ENCODE results near the gene HS1BP3. TPM values are rescaled to one million over a fixed set of nuclear protein-coding genes. Genes with fewer than 3 reads are reported as not detected.

HS1BP3 gene
- total RNA-seq, 2 donors from 2014 or later, result 10.7 to 11.0 TPM

Other genes starting within 250 kb of the HS1BP3 start
- 10 to 100 TPM; 17.5 to 44.7 TPM for gene RHOB, start 204.0 kb downstream of the HS1BP3 start, total RNA-seq
- gene GDF7, start 16.0 kb upstream of the HS1BP3 start, total RNA-seq, result under 1 TPM in 1 of 2 donors, not detected in 1; 0.07 TPM
- 10 to 100 TPM; 26.7 to 30.1 TPM for gene LDAH, start 172.0 kb upstream of the HS1BP3 start, total RNA-seq

All from activated T-cell treated with anti-CD3 and anti-CD28 coated beads, Interleukin-2, amount 50 U/mL, for 72 hours (primary cell).